ENCODE measurements around the gene A2M. TPM values are rescaled to one million over a fixed set of nuclear protein-coding genes. Genes with fewer than 3 reads are reported as not detected.

Gene A2M
- total RNA-seq, 6 donors from 2014 or later = 314 to 2,437 (median 1,163) TPM

DNA sequence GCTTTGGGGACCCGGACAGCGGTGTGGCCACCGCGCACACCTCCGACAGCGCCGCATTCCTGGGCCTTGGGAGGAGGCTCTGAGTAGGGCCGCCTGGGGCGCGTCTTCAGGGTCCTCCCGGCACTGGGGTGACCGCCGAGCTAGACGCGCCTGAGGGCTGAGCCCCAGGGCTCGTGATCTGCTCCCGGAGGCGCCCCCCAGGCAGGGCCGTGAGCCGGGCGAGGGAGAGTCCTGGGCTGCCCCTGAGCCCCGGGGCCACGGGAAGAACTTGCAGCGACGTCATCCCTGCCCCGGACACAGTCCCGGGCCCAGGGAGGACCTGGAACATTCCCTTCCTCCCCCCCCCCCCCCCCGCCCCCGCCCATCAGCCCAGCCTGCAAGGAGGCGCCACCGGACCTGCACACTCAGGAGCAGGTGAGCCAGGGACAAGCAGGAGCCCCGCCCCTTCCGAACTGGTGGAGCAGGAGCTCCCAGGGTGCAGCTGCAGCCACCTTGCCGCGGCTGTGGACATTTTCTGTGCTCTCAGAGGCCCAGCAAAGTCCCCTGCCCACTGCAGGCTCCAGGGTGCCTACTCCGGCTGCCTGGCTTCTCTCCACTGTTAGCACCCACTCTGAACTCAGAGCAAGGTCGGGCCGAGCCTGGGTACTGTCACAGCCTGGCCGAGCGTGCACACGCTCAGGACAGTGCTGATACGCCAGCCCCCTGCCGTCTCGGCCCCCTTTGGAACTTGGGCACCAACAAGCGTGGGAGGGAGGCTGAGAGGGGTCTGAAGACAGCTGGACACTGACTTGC lies 50.7 kb downstream of the A2M start:
- Histone ChIP-seq H3K27ac (peak overlapping the region; percentile 91 to 99 (median 97)), H3K9me3 (no peaks in the 10 kb centered on the region), H3K4me1 (peaks cover 6 to 20% (median 9%) of the 10 kb centered on the region in 4 donors), H3K27me3 (no peaks in the 10 kb centered on the region), H3K36me3 (peaks cover 0 to 28% (median 13%) of the 10 kb centered on the region in 4 donors), H3K4me3 (peak overlapping the region; percentile 63 to 91 (median 70))
- peak; percentile 93 to 94 for ATAC-seq (ENCODE audit: low FRiP score in 2 of 2)
- TF ChIP-seq POLR2AphosphoS5 (IDR thresholded peaks at IDR 0.05) (peak; percentile 78 to 82), POLR2A (IDR thresholded peaks at IDR 0.05) (peak in 3 of 4 donors; percentile 68 to 92 (median 89)), EP300 (IDR thresholded peaks at IDR 0.05) (no peak)
- 49 to 90% methylated on average over 10 to 16 of the region's 45 CpGs for WGBS, 2 donors
- DNase-seq = peak; percentile 91 to 95

DNA sequence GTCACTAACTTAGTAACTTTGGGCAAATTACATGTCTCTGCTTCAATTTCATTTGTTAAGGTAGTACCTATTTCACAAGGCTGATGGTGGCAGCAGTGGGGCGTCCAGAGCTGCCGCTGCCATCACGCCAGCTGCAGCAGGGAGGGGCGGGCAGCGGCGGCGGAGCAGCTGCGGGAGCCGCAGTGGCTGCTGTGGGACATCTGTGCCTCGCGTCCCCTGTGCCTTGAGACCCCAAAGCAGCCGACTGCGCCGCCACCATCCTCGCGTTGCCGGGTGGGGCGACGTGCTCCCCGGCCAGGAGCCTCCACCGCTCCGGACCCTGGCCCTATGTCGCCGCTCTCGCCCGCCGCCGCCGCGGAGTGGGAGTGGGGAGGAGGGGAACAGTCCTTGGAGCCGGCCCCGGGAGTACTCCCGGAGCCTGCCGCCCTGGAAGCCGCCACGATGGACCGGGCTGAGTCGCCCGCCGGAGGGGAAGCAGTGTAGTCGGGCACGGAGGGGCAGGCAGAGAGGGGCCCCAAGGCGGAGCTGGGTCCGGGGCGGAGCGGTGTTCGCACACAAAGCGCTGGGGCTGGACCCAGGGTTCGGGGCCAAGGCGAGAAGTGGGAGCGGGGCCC lies 51.4 kb downstream of the A2M start:
- peaks cover 6 to 20% (median 9%) of the 10 kb centered on the region in 4 donors for H3K4me1 ChIP-seq
- ATAC-seq (ENCODE audit: low FRiP score in 2 of 2) (peak; percentile 79 to 90), DNase-seq (peak; percentile 78 to 93)
- H3K9me3 ChIP-seq = no peaks in the 10 kb centered on the region
- peak overlapping the region; percentile 63 to 91 (median 70) for H3K4me3 ChIP-seq
- peaks cover 0 to 21% (median 10%) of the 10 kb centered on the region in 4 donors for H3K36me3 ChIP-seq
- H3K27ac ChIP-seq = peak overlapping the region; percentile 91 to 99 (median 97)
- WGBS, 2 donors = 4 to 16% methylated on average over 11 to 27 of the region's 51 CpGs
- no peaks in the 10 kb centered on the region for H3K27me3 ChIP-seq
- TF ChIP-seq, protein P1, sequence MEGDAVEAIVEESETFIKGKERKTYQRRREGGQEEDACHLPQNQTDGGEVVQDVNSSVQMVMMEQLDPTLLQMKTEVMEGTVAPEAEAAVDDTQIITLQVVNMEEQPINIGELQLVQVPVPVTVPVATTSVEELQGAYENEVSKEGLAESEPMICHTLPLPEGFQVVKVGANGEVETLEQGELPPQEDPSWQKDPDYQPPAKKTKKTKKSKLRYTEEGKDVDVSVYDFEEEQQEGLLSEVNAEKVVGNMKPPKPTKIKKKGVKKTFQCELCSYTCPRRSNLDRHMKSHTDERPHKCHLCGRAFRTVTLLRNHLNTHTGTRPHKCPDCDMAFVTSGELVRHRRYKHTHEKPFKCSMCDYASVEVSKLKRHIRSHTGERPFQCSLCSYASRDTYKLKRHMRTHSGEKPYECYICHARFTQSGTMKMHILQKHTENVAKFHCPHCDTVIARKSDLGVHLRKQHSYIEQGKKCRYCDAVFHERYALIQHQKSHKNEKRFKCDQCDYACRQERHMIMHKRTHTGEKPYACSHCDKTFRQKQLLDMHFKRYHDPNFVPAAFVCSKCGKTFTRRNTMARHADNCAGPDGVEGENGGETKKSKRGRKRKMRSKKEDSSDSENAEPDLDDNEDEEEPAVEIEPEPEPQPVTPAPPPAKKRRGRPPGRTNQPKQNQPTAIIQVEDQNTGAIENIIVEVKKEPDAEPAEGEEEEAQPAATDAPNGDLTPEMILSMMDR (IDR thresholded peaks at IDR 0.05) = peak; percentile 24 to 61 (median 44)
- TF ChIP-seq POLR2AphosphoS5 (IDR thresholded peaks at IDR 0.05) (peak in 1 of 2 donors; percentile 50), POLR2A (IDR thresholded peaks at IDR 0.05) (peak in 1 of 4 donors; percentile 22), EP300 (IDR thresholded peaks at IDR 0.05) (no peak)

DNA sequence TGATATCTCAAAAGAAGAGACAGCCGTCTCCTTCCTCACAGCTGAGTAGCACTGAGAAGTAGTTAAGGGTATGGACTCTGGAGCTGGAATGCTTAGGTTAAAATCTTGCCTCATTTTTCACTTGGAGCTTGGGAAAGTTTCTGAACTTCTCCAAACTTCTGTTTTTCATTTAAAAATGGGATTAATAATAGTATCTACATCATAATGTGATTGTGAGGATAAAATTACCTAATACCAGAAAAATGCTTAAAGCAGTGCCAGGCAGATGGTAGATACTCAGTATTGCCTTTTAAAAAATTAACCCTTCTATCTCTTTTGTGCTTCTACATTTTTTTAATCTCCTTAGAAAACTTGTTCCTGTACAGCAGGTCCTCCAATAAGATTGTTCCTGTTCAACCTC lies 63.1 kb downstream of the A2M start:
- no peaks in the 10 kb centered on the region for H3K9me3 ChIP-seq
- no peak for DNase-seq
- TF ChIP-seq POLR2AphosphoS5 (IDR thresholded peaks at IDR 0.05) (no peak), POLR2A (IDR thresholded peaks at IDR 0.05) (no peak), EP300 (IDR thresholded peaks at IDR 0.05) (no peak)
- TF ChIP-seq, protein P1 (IDR thresholded peaks at IDR 0.05) = no peak
- WGBS, 2 donors = 57 to 84% methylated on average over 1 of the region's 1 CpG
- ATAC-seq (ENCODE audit: low FRiP score in 2 of 2) = no peak
- H3K4me3 ChIP-seq = no peak overlapping the region
- H3K27ac ChIP-seq = no peak overlapping the region
- H3K27me3 ChIP-seq = no peaks in the 10 kb centered on the region
- no peaks in the 10 kb centered on the region for H3K36me3 ChIP-seq
- peaks cover 0 to 4% (median 0%) of the 10 kb centered on the region in 4 donors for H3K4me1 ChIP-seq

DNA sequence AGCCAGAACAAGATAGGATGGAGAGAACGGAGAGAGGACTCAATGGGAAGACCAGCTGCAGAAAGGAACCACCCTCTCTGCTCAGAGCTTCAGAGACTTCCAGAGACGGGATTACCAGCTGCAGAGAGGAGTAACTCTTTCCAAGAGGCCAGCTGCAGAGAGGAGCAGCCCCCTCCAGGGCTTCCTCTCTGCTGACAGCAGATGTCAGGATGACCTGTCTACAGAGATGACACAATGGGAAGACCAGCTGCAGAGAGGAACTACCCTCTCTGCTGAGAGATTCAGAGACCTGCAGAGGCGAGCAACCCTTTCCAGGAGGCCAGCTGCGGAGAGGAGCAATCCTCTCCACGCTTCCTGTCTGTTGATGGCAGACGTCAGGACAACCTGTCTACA lies 64.6 kb downstream of the A2M start:
- Histone ChIP-seq H3K4me3 (no peak overlapping the region), H3K4me1 (peaks cover 0 to 4% (median 0%) of the 10 kb centered on the region in 4 donors), H3K27me3 (no peaks in the 10 kb centered on the region), H3K36me3 (no peaks in the 10 kb centered on the region), H3K27ac (no peak overlapping the region), H3K9me3 (no peaks in the 10 kb centered on the region)
- no peak for TF ChIP-seq POLR2A (IDR thresholded peaks at IDR 0.05)
- TF ChIP-seq EP300 (IDR thresholded peaks at IDR 0.05) = no peak
- no peak for TF ChIP-seq POLR2AphosphoS5 (IDR thresholded peaks at IDR 0.05)
- TF ChIP-seq, protein P1 (IDR thresholded peaks at IDR 0.05) = no peak
- peak; percentile 32 to 60 for ATAC-seq (ENCODE audit: low FRiP score in 2 of 2)
- no peak for DNase-seq
- WGBS, 2 donors = 71 to 78% methylated on average over 6 of the region's 6 CpGs

DNA sequence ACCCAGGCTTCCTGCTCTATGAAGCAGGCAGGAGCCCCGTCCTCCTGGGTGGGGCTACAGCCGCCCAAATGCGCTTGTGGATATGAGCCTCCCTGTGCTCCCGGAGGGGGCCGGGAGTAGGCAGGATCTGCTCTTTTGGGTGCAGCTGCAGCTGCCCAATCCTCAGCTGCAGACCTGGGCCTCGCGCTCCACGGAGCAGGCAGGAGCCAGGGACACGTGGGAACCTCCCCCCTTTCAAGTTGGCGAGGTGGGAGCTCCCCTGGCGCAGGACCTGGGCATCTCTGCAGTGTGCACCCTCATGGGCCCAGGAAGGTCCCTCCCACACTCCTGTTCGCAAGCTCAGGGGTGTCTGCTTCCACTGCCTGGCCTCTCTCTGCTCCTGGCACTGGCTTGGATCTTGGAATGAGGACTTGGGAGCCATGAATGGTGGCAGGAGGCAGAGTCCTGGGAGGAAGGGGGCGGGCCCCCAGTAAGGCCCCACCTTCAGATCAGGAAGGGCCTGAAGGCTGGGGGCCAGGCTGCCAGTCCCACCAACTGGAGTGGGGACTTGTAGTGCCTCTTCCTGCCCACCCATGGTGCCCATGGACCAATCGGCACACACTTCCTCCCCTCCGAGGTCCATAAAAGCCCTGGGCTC lies 65.1 kb downstream of the A2M start:
- Histone ChIP-seq H3K4me3 (no peak overlapping the region), H3K27ac (no peak overlapping the region), H3K4me1 (peaks cover 0 to 4% (median 0%) of the 10 kb centered on the region in 4 donors), H3K9me3 (no peaks in the 10 kb centered on the region), H3K27me3 (no peaks in the 10 kb centered on the region), H3K36me3 (no peaks in the 10 kb centered on the region)
- DNase-seq (peak in 1 of 2 donors; percentile 66), ATAC-seq (ENCODE audit: low FRiP score in 2 of 2) (peak; percentile 21 to 22)
- no peak for TF ChIP-seq POLR2AphosphoS5 (IDR thresholded peaks at IDR 0.05)
- TF ChIP-seq EP300 (IDR thresholded peaks at IDR 0.05) = no peak
- no peak for TF ChIP-seq POLR2A (IDR thresholded peaks at IDR 0.05)
- TF ChIP-seq, protein P1 (IDR thresholded peaks at IDR 0.05) = no peak
- WGBS, 2 donors = 78 to 83% methylated on average over 2 to 15 of the region's 15 CpGs

All from upper lobe of left lung (tissue), 6 donors.